Stimulated activated CD4-positive, alpha-beta T cell treated with anti-CD3 and anti-CD28 coated beads, TNF-alpha, amount 100 ng/mL, for 48 hours (primary cell): ENCODE results near the gene KMT2E.

Experiments
- DNase-seq, 3 donors: peaks; one replicate each; pipeline ENCODE4 v3.0.0-alpha.2; 2020; ENCODE audit warnings: low read depth in 3 of 3

KMT2E gene

GRCh38 chr7:105073143-105073542 is 59.1 kb downstream of the KMT2E start:
- DNase-seq, result no peak

GRCh38 chr7:105079348-105079747 is 65.3 kb downstream of the KMT2E start:
- no peak for DNase-seq

- no peak for DNase-seq
Observed at GRCh38 chr7:105084581-105084980, 70.6 kb downstream of the KMT2E start.

GRCh38 chr7:105086850-105087249 is 72.8 kb downstream of the KMT2E start:
- DNase-seq, result no peak

GRCh38 chr7:105087981-105088380 is 74.0 kb downstream of the KMT2E start:
- no peak for DNase-seq

GRCh38 chr7:105088456-105088855 is 74.5 kb downstream of the KMT2E start:
- DNase-seq, result no peak

- DNase-seq, result no peak
Observed at GRCh38 chr7:105094966-105095365, 81.0 kb downstream of the KMT2E start.

- DNase-seq, result no peak
Observed at GRCh38 chr7:105096306-105096705, 82.3 kb downstream of the KMT2E start.

- no peak for DNase-seq
Observed at GRCh38 chr7:105097619-105098018, 83.6 kb downstream of the KMT2E start.

GRCh38 chr7:105098863-105099515 is 85.0 kb downstream of the KMT2E start:
- DNase-seq, result no peak

- DNase-seq, result no peak
Observed at GRCh38 chr7:105101864-105102263, 87.9 kb downstream of the KMT2E start.

GRCh38 chr7:105102557-105103352 is 88.8 kb downstream of the KMT2E start:
- DNase-seq, result no peak

- no peak for DNase-seq
Observed at GRCh38 chr7:105105579-105105978, 91.6 kb downstream of the KMT2E start.

GRCh38 chr7:105106473-105106872 is 92.5 kb downstream of the KMT2E start:
- DNase-seq, result no peak

- DNase-seq, result no peak
Observed at GRCh38 chr7:105107458-105107857, 93.5 kb downstream of the KMT2E start.

GRCh38 chr7:105112440-105113418 is 98.7 kb downstream of the KMT2E start:
- no peak for DNase-seq

- no peak for DNase-seq
Observed at GRCh38 chr7:105118612-105119600, 104.9 kb downstream of the KMT2E start.

GRCh38 chr7:105122619-105123018 is 108.6 kb downstream of the KMT2E start:
- no peak for DNase-seq

- no peak for DNase-seq
Observed at GRCh38 chr7:105125745-105126144, 111.7 kb downstream of the KMT2E start.

GRCh38 chr7:105126436-105126975 is 112.5 kb downstream of the KMT2E start:
- no peak for DNase-seq

- no peak for DNase-seq
Observed at GRCh38 chr7:105127179-105127578, 113.2 kb downstream of the KMT2E start.
